Heart right ventricle (tissue), 16 donors: ENCODE results near the gene RAC3. TPM values are rescaled to one million over a fixed set of nuclear protein-coding genes. Genes with fewer than 3 reads are reported as not detected.

ENCODE experiments used
- ATAC-seq, 8 donors: fragments of 200-7000 bp; cut with Tn5 transposase; one replicate each; pipeline ENCODE4 v1.9.1; 2020; ENCODE audit warnings: mild to moderate bottlenecking in 8 of 8, moderate library complexity in 8 of 8, moderate number of reproducible peaks in 1 of 8
- DNase-seq, 2 donors: peaks; one replicate each; pipeline ENCODE4 v3.0.0-alpha.2; 2020
- H3K27ac ChIP-seq, 10 donors: fragments of 200-600 bp; sonication (generic) in 2 of 10; one replicate each; pipeline versions ENCODE4 v1.5.0 to v1.8.0; 2020 to 2022; ENCODE audit warnings: mild to moderate bottlenecking in 3 of 10
- H3K27me3 ChIP-seq, 7 donors: fragments of 200-600 bp; one replicate each; pipeline ENCODE4 v1.8.0; 2021 to 2022; ENCODE audit warnings: mild to moderate bottlenecking in 2 of 7
- H3K36me3 ChIP-seq, 9 donors: fragments of 200-600 bp; sonication (generic) in 1 of 9; one replicate each; pipeline versions ENCODE4 v1.5.0 to v1.8.0; 2020 to 2022; ENCODE audit warnings: mild to moderate bottlenecking in 2 of 9
- H3K4me1 ChIP-seq, 9 donors: fragments of 200-600 bp; sonication (generic) in 1 of 9; one replicate each; pipeline versions ENCODE4 v1.5.0 to v1.8.0; 2020 to 2022; ENCODE audit warnings: mild to moderate bottlenecking in 4 of 9
- H3K4me3 ChIP-seq, 10 donors: fragments of 200-600 bp; sonication (generic) in 2 of 10; one replicate each; pipeline versions ENCODE4 v1.5.0 to v1.8.0; 2020 to 2022; ENCODE audit warnings: mild to moderate bottlenecking in 7 of 10, moderate library complexity in 2 of 10
- H3K9me3 ChIP-seq, 11 donors: fragments of 200-600 bp in 10 of 11; sonication (generic) in 2 of 11; one replicate each; pipeline versions ENCODE4 v1.5.0 to v1.8.0; 2013 to 2022; ENCODE audit warnings: mild to moderate bottlenecking in 2 of 11, control low read depth in 1 of 11, moderate library complexity in 1 of 11
- CTCF ChIP-seq, 9 donors: fragments of 200-600 bp; sonication (generic) in 2 of 9; IDR thresholded peaks; one replicate each; pipeline versions ENCODE4 v1.5.0 to v1.8.0; 2021 to 2022; ENCODE audit warnings: antibody characterized with exemption in 9 of 9, mild to moderate bottlenecking in 5 of 9, moderate library complexity in 1 of 9
- WGBS, 2 donors: extraction: QIAGEN DNeasy Blood & Tissue Kit; methylation state at CpG; one replicate each; pipeline ENCODE4 v1.1.7; 2013; ENCODE audit warnings: inconsistent platforms in 1 of 2; 5-methylcytosine and 5-hydroxymethylcytosine counted together
- intact Hi-C, 10 donors: fragments of 100-400 bp; cut with DNase I; formaldehyde crosslinking; loops; one replicate each; pipeline versions ENCODE4 v1.11.1 to v1.14.2; 2022
- polyA plus RNA-seq, 2 donors: library from polyadenylated mRNA; stranded (reverse); fragments of 200-250 nt; gene quantifications; one replicate each; pipeline ENCODE4 v1.2.3, GENCODE V29; 2013
- total RNA-seq, 10 donors: library from RNA; stranded (reverse); fragmentation: NEBNext Ultra II Directional in 3 of 10; extraction: Animal tissue kit (Norgen Biotek cat#: 25700) in 3 of 10; gene quantifications; one replicate each; pipeline versions ENCODE4 v1.2.1 to v1.2.4, GENCODE V29; 2021 to 2023
- donor health status: Arrhythmogenic right ventricular cardiomyopathy.
- donor health status: ischemic (EF 13 %, LVEDD 7.1; RV severe dilation, severe dysfunction).
- donor health status: healthy with polysubstance abuse.
- donor health status: DM: no; HTN: yes; CAD: no.
- donor health status: DM: no; HTN: no; CAD: no.
- donor health status: ischemic (EF 25% LVEDD 6.9; RV normal size, moderate dysfunction).
- donor health status: ischemic (EF 25% LVEDD 5.7; RV mildly dilated, moderate dysfunction).
- donor health status: healthy.
- donor health status: DM: yes; HTN: yes; CAD: no.
- donor health status: Ischemic cardiomyopathy.
- donor health status: ischemic (EF 35%, LVEDD 5.7; RV mildly dilated, moderate dysfunction).
- donor health status: nonischemic (EF 11% LVEDD 7.7; RV severe dilation, severe dysfunction).
- donor health status: DM: yes; HTN: yes; CAD: no.
- donor health status: PGD.
- donor health status: ischemic (EF 29% LVEDD 5.4; RV normal size, mild dysfunction).
- donor health status: nonischemic (EF 23%, LVEDD 6.1; RV moderate dilation, normal function).

Gene RAC3
- total and polyA plus RNA-seq, 12 donors, result 0.82 to 3.3 (median 1.1) TPM

GRCh38 chr17:82018152-82018988 lies 13.1 kb upstream of the RAC3 start:
- no peaks in the 10 kb centered on the region for H3K27me3 ChIP-seq
- no peak overlapping the region for H3K4me3 ChIP-seq
- no peak overlapping the region for H3K27ac ChIP-seq
- intact Hi-C loops, result loop anchor here in 2 of 10 donors (5.0 kb wide), 2 partner anchors 56 to 61 kb away; partner anchors contain the start of gene NOTUM (in 1 of the 2)
- ATAC-seq (no peak), DNase-seq (no peak)
- no peak for TF ChIP-seq CTCF (IDR thresholded peaks at IDR 0.05)
- H3K9me3 ChIP-seq, result no peaks in the 10 kb centered on the region
- peaks cover 12 to 33% (median 22%) of the 10 kb centered on the region in 9 donors for H3K4me1 ChIP-seq
- WGBS, 2 donors, result 77 to 80% methylated on average over 19 of the region's 19 CpGs
- peaks cover 0 to 27% (median 0%) of the 10 kb centered on the region in 9 donors for H3K36me3 ChIP-seq

GRCh38 chr17:82018989-82019689 lies 12.3 kb upstream of the RAC3 start:
- Histone ChIP-seq H3K4me1 (peaks cover 17 to 33% (median 24%) of the 10 kb centered on the region in 9 donors), H3K9me3 (no peaks in the 10 kb centered on the region), H3K27ac (no peak overlapping the region), H3K4me3 (no peak overlapping the region), H3K27me3 (no peaks in the 10 kb centered on the region), H3K36me3 (peaks cover 0 to 26% (median 0%) of the 10 kb centered on the region in 9 donors)
- TF ChIP-seq CTCF (IDR thresholded peaks at IDR 0.05), result no peak
- DNase-seq, result no peak
- WGBS, 2 donors, result 89% methylated on average over 33 of the region's 33 CpGs
- intact Hi-C loops, result loop anchor here in 2 of 10 donors (5.0 kb wide), 2 partner anchors 57 to 62 kb away; partner anchors contain the start of gene NOTUM (in 1 of the 2)
- ATAC-seq, result no peak

- H3K4me1 ChIP-seq, result peaks cover 19 to 34% (median 29%) of the 10 kb centered on the region in 9 donors
- intact Hi-C loops, result loop anchor here in 6 of 10 donors (2.0 to 5.0 kb wide), 4 partner anchors 58 to 63 kb away; partner anchors contain the start of gene NOTUM (in 4 of the 6)
- WGBS, 2 donors, result 66 to 69% methylated on average over 33 to 34 of the region's 34 CpGs
Observed at GRCh38 chr17:82019690-82020571, 11.5 kb upstream of the RAC3 start.

More at GRCh38 chr17:82019690-82020571, 11.5 kb upstream of the RAC3 start:
- Histone ChIP-seq H3K36me3 (peaks cover 0 to 26% (median 0%) of the 10 kb centered on the region in 9 donors), H3K27ac (no peak overlapping the region), H3K9me3 (no peaks in the 10 kb centered on the region), H3K27me3 (no peaks in the 10 kb centered on the region), H3K4me3 (no peak overlapping the region)
- no peak for ATAC-seq
- peak; percentile 59 to 77 (median 68) for TF ChIP-seq CTCF (IDR thresholded peaks at IDR 0.05)
- DNase-seq, result peak in 1 of 2 donors; percentile 70
